Adrenal gland (tissue), 12 donors: Measurements from ENCODE around the gene NF1. TPM values are rescaled to one million over a fixed set of nuclear protein-coding genes. Genes with fewer than 3 reads are reported as not detected.

Experiments used
- DNase-seq, 7 donors: peaks; one replicate each; pipeline ENCODE4 v3.0.0-alpha.2; 2019 to 2020
- H3K27ac ChIP-seq, 5 donors: fragments of 200-600 bp; sonication (generic) in 4 of 5; 1 replicate in 3 of 5; 2 replicates in 2 of 5; pipeline versions ENCODE4 v1.5.1 to v1.8.0; 2016 to 2020; ENCODE audit warnings: mild to moderate bottlenecking in 1 of 5
- H3K27me3 ChIP-seq: fragments of 200-600 bp; 2 replicates; pipeline ENCODE4 v1.8.0; 2021
- H3K36me3 ChIP-seq, 2 donors: fragments of 200-600 bp; replicated peaks in 1 of 2; 1 replicate in 1 of 2; 2 replicates in 1 of 2; pipeline versions ENCODE4 v1.5.1 to v1.8.0; 2018 to 2022
- H3K4me1 ChIP-seq, 2 donors: fragments of 200-600 bp; replicated peaks in 1 of 2; 1 replicate in 1 of 2; 2 replicates in 1 of 2; pipeline versions ENCODE4 v1.5.1 to v1.8.0; 2018 to 2021
- H3K4me3 ChIP-seq, 4 donors: fragments of 200-600 bp; sonication (generic) in 3 of 4; one replicate each; pipeline ENCODE4 v1.5.1; 2016 to 2018
- H3K9me3 ChIP-seq, 3 donors: fragments of 200-600 bp; sonication (generic) in 1 of 3; replicated peaks in 1 of 3; 1 replicate in 2 of 3; 2 replicates in 1 of 3; pipeline versions ENCODE4 v1.5.1 to v1.8.0; 2016 to 2021
- POLR2A ChIP-seq, 2 donors: fragments of 450-650 bp; IDR thresholded peaks; one replicate each; pipeline ENCODE4 v1.6.1; 2017; ENCODE audit warnings: antibody characterized with exemption in 2 of 2, mild to moderate bottlenecking in 2 of 2, moderate library complexity in 1 of 2
- WGBS, 4 donors: extraction: QIAGEN DNeasy Blood & Tissue Kit in 2 of 4; methylation state at CpG; one replicate each; pipeline versions ENCODE4 v1.1.5 to v1.1.7; 2013 to 2017; 5-methylcytosine and 5-hydroxymethylcytosine counted together
- intact Hi-C, 2 donors: fragments of 100-400 bp; cut with DNase I; formaldehyde crosslinking; loops; one replicate each; pipeline versions ENCODE4 v1.14.1 to v1.15.0; 2022 to 2023
- polyA plus RNA-seq, 3 donors: library from polyadenylated mRNA; stranded (reverse); fragments of 200-250 nt in 2 of 3; fragments of 350-450 nt in 1 of 3; fragmentation: Illumina TruSeq in 1 of 3; extraction: RNeasy Lipid Tissue Mini Kit (QIAGEN cat#74804) in 1 of 3; gene quantifications; one replicate each; pipeline ENCODE4 v1.2.3, GENCODE V29; 2013 to 2014
- total RNA-seq, 9 donors: library from RNA; depleted of rRNA in 4 of 9; stranded (reverse); fragments of >200 nt in 4 of 9; fragments of 120-200 nt in 1 of 9; fragmentation: NEBNext Ultra II Directional in 1 of 9; extraction: Animal tissue kit (Norgen Biotek cat#: 25700) in 1 of 9; gene quantifications; one replicate each; pipeline versions ENCODE4 v1.1.0 to v1.2.4, GENCODE V29; 2013 to 2023
- TF ChIP-seq, protein P1 (sequence below), 6 experiments: fragments of 450-650 bp in 4 of 6; fragments of 200-600 bp in 2 of 6; sonication (generic) in 1 of 6; IDR thresholded peaks; 1 replicate in 5 of 6; 2 replicates in 1 of 6; pipeline versions ENCODE4 v1.5.1 to v1.8.0; 2016 to 2021; ENCODE audit warnings: antibody characterized with exemption in 6 of 6, mild to moderate bottlenecking in 2 of 6, moderate library complexity in 1 of 6
- donor health status: healthy with polysubstance abuse.
- donor health status: Bipolar disorder and iron deficiency.
- donor health status: DM: yes; HTN: yes; CAD: no.
- donor health status: DM: no; HTN: no; CAD: no.
- donor health status: DM: no; HTN: no; CAD: no.
- donor health status: DM: yes; HTN: yes; CAD: no.

NF1 gene
- total and polyA plus RNA-seq, 12 donors: 8.8 to 91.3 (median 53.5) TPM

DNA sequence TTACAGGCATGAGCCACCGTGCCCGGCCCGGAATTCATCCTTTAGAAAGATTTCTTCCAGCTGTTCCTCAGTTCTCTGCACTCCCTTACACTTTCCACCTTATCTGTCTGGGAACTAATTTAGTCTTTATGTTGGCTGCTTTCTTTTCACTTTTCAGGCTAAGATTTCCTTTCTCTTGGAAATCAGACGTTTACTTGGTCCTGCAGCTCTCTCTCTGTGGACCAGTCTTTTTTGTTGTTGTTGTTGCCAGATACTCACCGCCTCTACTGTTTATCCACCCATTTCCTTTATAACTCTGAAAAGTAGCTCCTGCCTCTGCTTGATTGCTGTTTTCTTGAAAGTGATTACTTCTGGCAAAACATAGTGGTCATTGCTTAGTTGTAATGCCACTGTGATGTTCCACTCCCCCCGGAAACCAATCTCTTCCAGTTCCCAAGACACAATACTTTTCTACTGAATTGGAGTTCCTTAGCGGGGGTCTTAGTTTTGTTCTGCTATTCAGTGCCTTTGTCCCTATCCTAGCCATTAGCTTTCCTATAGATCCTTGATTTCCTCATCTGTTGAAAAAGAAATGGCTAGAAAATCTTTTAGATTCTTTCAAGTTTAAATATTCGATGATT is 6.2 kb downstream of the NF1 start:
- Histone ChIP-seq H3K9me3 (no peaks in the 10 kb centered on the region), H3K4me1 (peaks cover 0 to 7% of the 10 kb centered on the region in 2 donors), H3K36me3 (no peaks in the 10 kb centered on the region), H3K4me3 (no peak overlapping the region), H3K27me3 (no peaks in the 10 kb centered on the region), H3K27ac (no peak overlapping the region)
- DNase-seq: no peak
- TF ChIP-seq, protein P1, sequence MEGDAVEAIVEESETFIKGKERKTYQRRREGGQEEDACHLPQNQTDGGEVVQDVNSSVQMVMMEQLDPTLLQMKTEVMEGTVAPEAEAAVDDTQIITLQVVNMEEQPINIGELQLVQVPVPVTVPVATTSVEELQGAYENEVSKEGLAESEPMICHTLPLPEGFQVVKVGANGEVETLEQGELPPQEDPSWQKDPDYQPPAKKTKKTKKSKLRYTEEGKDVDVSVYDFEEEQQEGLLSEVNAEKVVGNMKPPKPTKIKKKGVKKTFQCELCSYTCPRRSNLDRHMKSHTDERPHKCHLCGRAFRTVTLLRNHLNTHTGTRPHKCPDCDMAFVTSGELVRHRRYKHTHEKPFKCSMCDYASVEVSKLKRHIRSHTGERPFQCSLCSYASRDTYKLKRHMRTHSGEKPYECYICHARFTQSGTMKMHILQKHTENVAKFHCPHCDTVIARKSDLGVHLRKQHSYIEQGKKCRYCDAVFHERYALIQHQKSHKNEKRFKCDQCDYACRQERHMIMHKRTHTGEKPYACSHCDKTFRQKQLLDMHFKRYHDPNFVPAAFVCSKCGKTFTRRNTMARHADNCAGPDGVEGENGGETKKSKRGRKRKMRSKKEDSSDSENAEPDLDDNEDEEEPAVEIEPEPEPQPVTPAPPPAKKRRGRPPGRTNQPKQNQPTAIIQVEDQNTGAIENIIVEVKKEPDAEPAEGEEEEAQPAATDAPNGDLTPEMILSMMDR (IDR thresholded peaks at IDR 0.05): no peak
- TF ChIP-seq POLR2A (IDR thresholded peaks at IDR 0.05): no peak
- intact Hi-C loops: no loop called here
- 76 to 88% (median 83%) methylated on average over 8 of the region's 8 CpGs for WGBS, 4 donors

DNA sequence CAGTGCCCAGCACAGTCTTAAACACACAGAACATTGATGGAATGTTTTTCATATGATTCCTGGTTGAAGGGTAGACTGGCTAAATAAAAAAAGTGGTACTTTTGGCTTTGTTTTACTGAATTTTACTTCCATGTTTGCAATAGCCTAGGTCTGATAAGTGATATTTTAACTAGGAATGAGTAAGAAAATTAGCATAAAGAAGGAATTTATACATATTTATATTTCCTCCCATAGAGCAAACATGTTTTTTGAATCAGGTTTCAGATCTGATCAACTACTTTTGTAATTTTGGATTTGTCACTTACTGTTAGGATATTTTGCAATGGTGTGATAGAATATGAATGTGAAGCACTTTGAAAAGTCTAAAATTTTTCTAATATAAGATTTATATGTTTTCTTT is 7.2 kb downstream of the NF1 start:
- Histone ChIP-seq H3K4me3 (no peak overlapping the region), H3K27me3 (no peaks in the 10 kb centered on the region), H3K9me3 (no peaks in the 10 kb centered on the region), H3K27ac (no peak overlapping the region), H3K36me3 (no peaks in the 10 kb centered on the region), H3K4me1 (peaks cover 0 to 7% of the 10 kb centered on the region in 2 donors)
- DNase-seq: no peak
- TF ChIP-seq POLR2A (IDR thresholded peaks at IDR 0.05): no peak
- TF ChIP-seq, protein P1 (IDR thresholded peaks at IDR 0.05): no peak
- intact Hi-C loops: no loop called here

DNA sequence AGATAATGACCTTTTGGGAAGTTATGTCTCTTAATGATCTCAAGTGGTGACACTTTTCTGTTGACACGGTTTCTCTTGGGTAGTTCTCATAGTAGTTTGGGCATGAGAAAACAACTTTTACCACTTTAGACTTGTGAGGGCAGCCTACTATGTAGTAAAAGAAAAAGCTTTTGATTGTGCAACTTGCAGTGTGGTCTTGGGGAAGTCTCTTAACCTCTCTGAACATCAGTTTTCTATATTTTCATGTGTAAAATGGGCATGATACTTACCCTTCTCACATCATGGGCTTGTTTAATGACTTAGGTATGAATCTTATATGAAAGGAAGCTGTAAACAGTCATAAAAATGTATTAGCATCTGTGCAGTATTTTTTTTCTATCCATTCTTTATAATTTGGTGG is 11.2 kb downstream of the NF1 start:
- no peak for DNase-seq
- H3K27me3 ChIP-seq: no peaks in the 10 kb centered on the region
- TF ChIP-seq POLR2A (IDR thresholded peaks at IDR 0.05): no peak
- TF ChIP-seq, protein P1 (IDR thresholded peaks at IDR 0.05): no peak
- intact Hi-C loops: no loop called here
- no peak overlapping the region for H3K27ac ChIP-seq
- H3K4me1 ChIP-seq: peaks cover 0 to 7% of the 10 kb centered on the region in 2 donors
- H3K9me3 ChIP-seq: no peaks in the 10 kb centered on the region
- WGBS, 4 donors: 93 to 97% (median 95%) methylated on average over 1 of the region's 1 CpG
- H3K4me3 ChIP-seq: no peak overlapping the region
- no peaks in the 10 kb centered on the region for H3K36me3 ChIP-seq

DNA sequence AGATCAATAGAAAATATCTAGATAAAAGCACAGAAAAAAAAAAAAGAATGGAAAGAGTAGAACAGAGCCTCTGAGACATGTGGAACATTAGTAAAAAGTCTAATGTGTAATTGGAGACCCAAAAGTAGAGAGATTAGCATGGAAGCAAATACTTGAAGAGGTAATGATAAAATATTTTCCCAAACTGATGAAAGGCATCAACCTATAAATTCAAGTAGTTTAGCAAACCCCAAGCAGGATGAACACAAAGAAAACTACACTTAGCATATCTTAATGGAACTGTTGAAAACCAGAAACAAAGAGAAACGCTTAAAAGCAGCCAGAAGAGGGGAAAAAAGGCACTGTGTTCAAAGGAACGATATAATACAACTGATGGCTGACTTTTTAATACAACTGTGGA is 16.4 kb downstream of the NF1 start:
- Histone ChIP-seq H3K36me3 (no peaks in the 10 kb centered on the region), H3K9me3 (no peaks in the 10 kb centered on the region), H3K4me3 (no peak overlapping the region), H3K27me3 (no peaks in the 10 kb centered on the region), H3K4me1 (peaks cover 6 to 14% of the 10 kb centered on the region in 2 donors), H3K27ac (no peak overlapping the region)
- 0 to 88% (median 42%) methylated on average over 2 of the region's 2 CpGs for WGBS, 4 donors
- DNase-seq: no peak
- TF ChIP-seq, protein P1 (IDR thresholded peaks at IDR 0.05): no peak
- no peak for TF ChIP-seq POLR2A (IDR thresholded peaks at IDR 0.05)
- intact Hi-C loops: no loop called here
